PC-3 (cell line): ENCODE measurements around the gene CDHR1. TPM values are rescaled to one million over a fixed set of nuclear protein-coding genes. Genes with fewer than 3 reads are reported as not detected.

ENCODE experiments used
- ATAC-seq: fragments of 200-7000 bp; cut with Tn5 transposase; 2 replicates; pipeline ENCODE4 v1.9.1; 2020; ENCODE audit warnings: mild to moderate bottlenecking, moderate library complexity
- BruUV-seq: library from RNA; stranded (reverse); fragments of 400-500 nt; replicated peaks from 2 replicates; lab custom pipeline; 2021; lab: Mats Ljungman, UMichigan
- CTCF ChIA-PET: fragments of 300-600 bp; sonication (Branson Sonifier 250); formaldehyde crosslinking; loops from one replicate; lab custom pipeline; 2022; ENCODE audit warnings: antibody characterized with exemption; lab: Charles Lee
- POLR2A ChIA-PET: fragments of 300-600 bp; sonication (Branson Sonifier 250); formaldehyde crosslinking; loops from one replicate; lab custom pipeline; 2022; ENCODE audit warnings: antibody characterized with exemption; ENCODE audit not compliant: unreplicated experiment; lab: Charles Lee
- DNase-seq: peaks from one replicate; pipeline ENCODE4 v3.0.0-alpha.2; 2015
- H2AFZ ChIP-seq: fragments of 300-600 bp; sonication (generic); 2 replicates; pipeline ENCODE4 v1.6.0; 2016; ENCODE audit warnings: antibody characterized with exemption, low read length
- H3F3A ChIP-seq: fragments of 300-600 bp; sonication (generic); one replicate; pipeline ENCODE4 v1.6.0; 2017; ENCODE audit warnings: antibody characterized with exemption, low read length, control low read depth, mild to moderate bottlenecking; ENCODE audit not compliant: unreplicated experiment
- H3K27ac ChIP-seq: fragments of 300-600 bp; sonication (generic); 2 replicates; pipeline ENCODE4 v1.5.1; 2016; ENCODE audit warnings: mild to moderate bottlenecking, low read length
- H3K27me3 ChIP-seq: fragments of 300-600 bp; sonication (generic); 2 replicates; pipeline ENCODE4 v1.6.1; 2016; ENCODE audit warnings: low read length, mixed read lengths
- H3K36me3 ChIP-seq: fragments of 300-600 bp; sonication (generic); 2 replicates; pipeline ENCODE4 v1.6.1; 2016; ENCODE audit warnings: low read depth, mixed run types, low read length, mixed read lengths
- H3K4me1 ChIP-seq: fragments of 300-600 bp; sonication (generic); 2 replicates; pipeline ENCODE4 v1.5.1; 2016; ENCODE audit warnings: low read length; ENCODE audit not compliant: insufficient read depth
- H3K4me2 ChIP-seq: fragments of 300-600 bp; sonication (generic); 2 replicates; pipeline ENCODE4 v1.6.0; 2016; ENCODE audit warnings: low read length
- H3K4me3 ChIP-seq: fragments of 300-600 bp; sonication (generic); 2 replicates; pipeline ENCODE4 v1.5.1; 2016; ENCODE audit warnings: mild to moderate bottlenecking, low read length, mixed read lengths
- H3K79me2 ChIP-seq: fragments of 300-600 bp; sonication (generic); 2 replicates; pipeline ENCODE4 v1.6.1; 2017; ENCODE audit warnings: low read length, mixed read lengths
- H3K9ac ChIP-seq: fragments of 300-600 bp; sonication (generic); 2 replicates; pipeline ENCODE4 v1.6.0; 2016; ENCODE audit warnings: mild to moderate bottlenecking, low read length
- H3K9me2 ChIP-seq: fragments of 300-600 bp; sonication (generic); replicated peaks from 2 replicates; pipeline ENCODE4 v1.6.1; 2016; ENCODE audit warnings: mixed run types, low read length, mixed read lengths
- H3K9me3 ChIP-seq: fragments of 300-600 bp; sonication (generic); 2 replicates; pipeline ENCODE4 v1.6.1; 2016; ENCODE audit warnings: low read length, mixed read lengths
- H4K20me1 ChIP-seq: fragments of 300-600 bp; sonication (generic); 2 replicates; pipeline ENCODE4 v1.6.1; 2016; ENCODE audit warnings: low read length, mixed read lengths
- EZH2 ChIP-seq: fragments of 300-600 bp; sonication (generic); IDR thresholded peaks from one replicate; pipeline ENCODE4 v1.6.1; 2017; ENCODE audit warnings: antibody characterized with exemption, mild to moderate bottlenecking, low read length; ENCODE audit not compliant: unreplicated experiment
- EZH2phosphoT487 ChIP-seq: fragments of 300-600 bp; sonication (generic); IDR thresholded peaks from 2 replicates; pipeline ENCODE4 v1.6.1; 2018; ENCODE audit warnings: mild to moderate bottlenecking, antibody characterized with exemption, low read length, borderline replicate concordance
- intact Hi-C: fragments of 100-400 bp; cut with micrococcal nuclease; formaldehyde crosslinking; loops from 2 replicates; pipeline ENCODE4 v1.9.0; 2023
- total RNA-seq: library from RNA; depleted of rRNA; stranded (reverse); fragments of >200 nt; gene quantifications from 2 replicates; pipeline ENCODE4 v1.2.3, GENCODE V29; 2014
- TF ChIP-seq, protein P1 (sequence below): fragments of 300-600 bp; sonication (generic); conservative IDR thresholded peaks from 2 replicates; pipeline ENCODE4 v1.5.1; 2017; ENCODE audit warnings: antibody characterized with exemption, low read depth, mild to moderate bottlenecking, low read length

The CDHR1 gene
- total RNA-seq, 1 experiment from 2014 or later, result not detected

DNA sequence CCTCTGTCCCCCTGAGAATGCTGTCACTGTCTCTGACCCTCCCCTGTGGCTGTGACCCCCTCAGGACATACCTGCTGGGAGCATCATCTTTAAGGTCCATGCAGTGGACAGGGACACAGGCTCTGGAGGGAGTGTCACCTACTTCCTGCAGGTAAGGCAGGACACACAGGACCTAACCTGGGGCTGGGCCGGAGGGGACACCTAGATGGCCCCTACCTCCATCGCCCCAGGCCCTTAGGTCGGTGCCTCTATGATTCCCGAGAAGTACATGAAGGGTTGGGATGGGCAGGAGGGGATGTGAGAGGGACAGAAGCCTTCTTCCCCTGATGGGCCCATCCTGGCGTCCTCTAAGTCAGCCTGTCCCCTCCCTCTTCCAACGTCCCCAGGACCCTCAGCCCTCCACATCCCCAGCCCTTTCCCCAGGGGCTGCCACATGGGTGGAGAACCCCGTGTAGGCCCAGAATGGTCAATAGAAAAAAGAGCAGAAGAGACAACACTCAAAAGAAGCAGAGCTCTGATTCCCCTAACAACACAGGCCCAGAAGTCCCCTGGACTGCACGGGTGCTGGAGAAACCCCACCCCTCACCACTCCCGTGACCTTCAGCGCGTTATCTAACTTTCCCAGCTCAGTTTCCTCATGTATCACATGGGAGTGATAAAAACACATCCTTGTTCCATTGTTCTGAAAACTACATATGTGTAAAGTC lies 6.4 kb downstream of the CDHR1 start:
- CTCF ChIA-PET, result no interaction called here
- Histone ChIP-seq H3K4me3 (no peak overlapping the region), H4K20me1 (no peaks in the 10 kb centered on the region), H3K27me3 (peaks cover 47% of the 10 kb centered on the region), H3K36me3 (no peaks in the 10 kb centered on the region), H3F3A (no peaks in the 10 kb centered on the region), H3K79me2 (no peaks in the 10 kb centered on the region), H3K9me3 (no peaks in the 10 kb centered on the region), H3K27ac (no peak overlapping the region), H3K4me1 (no peaks in the 10 kb centered on the region), H3K9ac (no peak overlapping the region), H3K9me2 (no peaks in the 10 kb centered on the region), H2AFZ (no peak overlapping the region), H3K4me2 (no peak overlapping the region)
- no peak for ATAC-seq
- no peak for DNase-seq
- intact Hi-C loops, result no loop called here
- BruUV-seq, result no TSS peak
- TF ChIP-seq EZH2, result no peak
- TF ChIP-seq, protein P1, sequence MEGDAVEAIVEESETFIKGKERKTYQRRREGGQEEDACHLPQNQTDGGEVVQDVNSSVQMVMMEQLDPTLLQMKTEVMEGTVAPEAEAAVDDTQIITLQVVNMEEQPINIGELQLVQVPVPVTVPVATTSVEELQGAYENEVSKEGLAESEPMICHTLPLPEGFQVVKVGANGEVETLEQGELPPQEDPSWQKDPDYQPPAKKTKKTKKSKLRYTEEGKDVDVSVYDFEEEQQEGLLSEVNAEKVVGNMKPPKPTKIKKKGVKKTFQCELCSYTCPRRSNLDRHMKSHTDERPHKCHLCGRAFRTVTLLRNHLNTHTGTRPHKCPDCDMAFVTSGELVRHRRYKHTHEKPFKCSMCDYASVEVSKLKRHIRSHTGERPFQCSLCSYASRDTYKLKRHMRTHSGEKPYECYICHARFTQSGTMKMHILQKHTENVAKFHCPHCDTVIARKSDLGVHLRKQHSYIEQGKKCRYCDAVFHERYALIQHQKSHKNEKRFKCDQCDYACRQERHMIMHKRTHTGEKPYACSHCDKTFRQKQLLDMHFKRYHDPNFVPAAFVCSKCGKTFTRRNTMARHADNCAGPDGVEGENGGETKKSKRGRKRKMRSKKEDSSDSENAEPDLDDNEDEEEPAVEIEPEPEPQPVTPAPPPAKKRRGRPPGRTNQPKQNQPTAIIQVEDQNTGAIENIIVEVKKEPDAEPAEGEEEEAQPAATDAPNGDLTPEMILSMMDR, result no peak
- POLR2A ChIA-PET, result no interaction called here

DNA sequence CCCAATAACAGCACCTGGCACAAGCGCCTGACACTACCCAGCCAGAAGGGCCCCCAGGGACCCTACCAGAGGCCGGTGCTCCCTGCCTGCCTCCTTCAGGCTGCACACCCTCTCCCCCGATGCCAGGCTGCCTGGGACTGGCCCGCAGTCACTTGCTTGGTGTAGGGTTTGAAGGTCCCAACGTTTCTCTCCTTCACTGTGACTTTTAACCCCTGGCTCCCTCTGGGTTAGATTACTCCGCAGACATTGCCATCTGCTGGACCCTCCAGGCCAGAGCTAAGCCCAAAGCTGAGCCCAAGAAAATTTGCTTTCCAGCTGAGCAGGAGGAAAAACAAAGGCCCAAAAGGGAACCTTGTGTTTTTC lies 6.9 kb downstream of the CDHR1 start:
- ATAC-seq, result no peak

DNA sequence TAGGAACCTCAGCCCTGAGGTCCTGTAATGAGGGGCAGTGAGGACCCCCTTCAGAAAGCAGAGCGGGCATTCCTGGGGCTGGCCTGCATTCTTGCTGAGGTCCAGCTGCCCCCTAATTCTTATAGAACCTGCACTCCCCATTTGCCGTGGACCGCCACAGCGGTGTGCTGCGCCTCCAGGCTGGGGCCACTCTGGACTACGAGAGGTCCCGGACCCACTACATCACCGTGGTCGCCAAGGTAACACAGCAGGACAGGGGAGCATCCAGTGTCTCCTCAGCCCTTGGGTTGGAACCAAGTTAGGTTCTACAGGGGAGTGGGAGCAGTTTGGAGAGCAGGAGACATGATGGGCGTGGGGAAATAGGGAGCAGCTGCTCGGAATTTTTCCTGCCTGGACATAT lies 7.3 kb downstream of the CDHR1 start:
- Histone ChIP-seq H3K4me2 (no peak overlapping the region), H3F3A (no peaks in the 10 kb centered on the region), H3K27ac (no peak overlapping the region), H3K9me2 (no peaks in the 10 kb centered on the region), H3K27me3 (peaks cover 37% of the 10 kb centered on the region), H3K9ac (no peak overlapping the region), H3K4me1 (no peaks in the 10 kb centered on the region), H4K20me1 (no peaks in the 10 kb centered on the region), H3K4me3 (no peak overlapping the region), H3K79me2 (no peaks in the 10 kb centered on the region), H3K36me3 (no peaks in the 10 kb centered on the region), H2AFZ (no peak overlapping the region), H3K9me3 (no peaks in the 10 kb centered on the region)
- POLR2A ChIA-PET, result no interaction called here
- intact Hi-C loops, result no loop called here
- DNase-seq (no peak), ATAC-seq (no peak)
- CTCF ChIA-PET, result no interaction called here
- TF ChIP-seq EZH2 (no peak), EZH2phosphoT487 (no peak)
- TF ChIP-seq, protein P1, result no peak
- no TSS peak for BruUV-seq

More for the DNA sequence above, 6.9 kb downstream of the CDHR1 start:
- H3K4me1 ChIP-seq, result no peaks in the 10 kb centered on the region
- no peaks in the 10 kb centered on the region for H3K9me3 ChIP-seq
- H2AFZ ChIP-seq, result no peak overlapping the region
- no peak overlapping the region for H3K4me2 ChIP-seq
- no peak overlapping the region for H3K4me3 ChIP-seq
- POLR2A ChIA-PET, result no interaction called here
- BruUV-seq, result no TSS peak
- TF ChIP-seq EZH2 (no peak), EZH2phosphoT487 (no peak)
- TF ChIP-seq, protein P1, result no peak
- intact Hi-C loops, result no loop called here
- CTCF ChIA-PET, result no interaction called here
- H3K36me3 ChIP-seq, result no peaks in the 10 kb centered on the region
- H3K9me2 ChIP-seq, result no peaks in the 10 kb centered on the region
- H3F3A ChIP-seq, result no peaks in the 10 kb centered on the region
- H4K20me1 ChIP-seq, result no peaks in the 10 kb centered on the region
- no peak overlapping the region for H3K27ac ChIP-seq
- H3K27me3 ChIP-seq, result peaks cover 41% of the 10 kb centered on the region
- no peak overlapping the region for H3K9ac ChIP-seq
- H3K79me2 ChIP-seq, result no peaks in the 10 kb centered on the region
- DNase-seq, result no peak
